Activated CD4-positive, CD25-positive, alpha-beta regulatory T cell treated with anti-CD3 and anti-CD28 coated beads, Interleukin-2, amount 50 U/mL, for 24 hours (primary cell): ENCODE results near the gene SLC4A7.
"Not testable (repeated sequence)": the region's sequence is repeated elsewhere in the genome, so short reads cannot be mapped to it uniquely, and the experiment has no call there.

Source experiments
- ATAC-seq, 2 donors: fragments of 150-1000 bp; cut with Tn5 transposase; one replicate each; pipeline ENCODE4 v1.10.0; 2021; ENCODE audit warnings: mild to moderate bottlenecking in 1 of 2, moderate library complexity in 1 of 2

The SLC4A7 gene

GRCh38 chr3:27426926-27427325, 57.3 kb downstream of the SLC4A7 start:
- no peak for ATAC-seq

- peak in 1 of 2 donors; percentile 53 for ATAC-seq
Measured at GRCh38 chr3:27425896-27426565, 58.2 kb downstream of the SLC4A7 start.

GRCh38 chr3:27424812-27425521, 59.2 kb downstream of the SLC4A7 start:
- not testable (repeated sequence) for ATAC-seq

- ATAC-seq: no peak
Measured at GRCh38 chr3:27423463-27423862, 60.7 kb downstream of the SLC4A7 start.

- no peak for ATAC-seq
Measured at GRCh38 chr3:27422617-27423016, 61.6 kb downstream of the SLC4A7 start.

- no peak for ATAC-seq
Measured at GRCh38 chr3:27415202-27415601, 69.0 kb downstream of the SLC4A7 start.

GRCh38 chr3:27392950-27393679, 91.1 kb downstream of the SLC4A7 start:
- ATAC-seq: no peak

- ATAC-seq: not testable (repeated sequence)
Measured at GRCh38 chr3:27392414-27392813, 91.8 kb downstream of the SLC4A7 start.

GRCh38 chr3:27391796-27392195, 92.4 kb downstream of the SLC4A7 start:
- no peak for ATAC-seq

GRCh38 chr3:27387625-27388024, 96.6 kb downstream of the SLC4A7 start:
- ATAC-seq: no peak

- no peak for ATAC-seq
Measured at GRCh38 chr3:27385504-27385903, 98.7 kb downstream of the SLC4A7 start.

GRCh38 chr3:27384191-27384590, 100.0 kb downstream of the SLC4A7 start:
- ATAC-seq: no peak

- ATAC-seq: no peak
Measured at GRCh38 chr3:27380433-27381357, 103.5 kb downstream of the SLC4A7 start.

GRCh38 chr3:27378331-27378730, 105.9 kb downstream of the SLC4A7 start:
- no peak for ATAC-seq

GRCh38 chr3:27376109-27376772, 107.9 kb downstream of the SLC4A7 start:
- ATAC-seq: no peak

GRCh38 chr3:27368831-27369607, 115.2 kb downstream of the SLC4A7 start, which contains the start of gene NEK10:
NEK10 (minus strand) TSS chr3:27369383; CDS start chr3:27352882, 16,501 bp downstream.
- peak; percentile 100 for ATAC-seq

- ATAC-seq: no peak
Measured at GRCh38 chr3:27366062-27366591, 118.1 kb downstream of the SLC4A7 start.

GRCh38 chr3:27360113-27361078, 123.8 kb downstream of the SLC4A7 start:
- ATAC-seq: no peak

GRCh38 chr3:27358372-27358771, 125.8 kb downstream of the SLC4A7 start:
- no peak for ATAC-seq
